HCT116 (cell line): ENCODE results near the gene NPC2. TPM values are rescaled to one million over a fixed set of nuclear protein-coding genes. Genes with fewer than 3 reads are reported as not detected.
"Not testable (repeated sequence)": the region's sequence is repeated elsewhere in the genome, so short reads cannot be mapped to it uniquely, and the experiment has no call there.

ENCODE experiments used
- ATAC-seq: fragments of 200-7000 bp; cut with Tn5 transposase; 2 replicates; pipeline ENCODE4 v1.9.1; 2020; ENCODE audit warnings: mild to moderate bottlenecking, moderate library complexity
- BruUV-seq: library from RNA; stranded (reverse); fragments of 400-500 nt; replicated peaks from 2 replicates; lab custom pipeline; 2021; lab: Mats Ljungman, UMichigan
- CTCF ChIA-PET: fragments of 300-600 bp; sonication (Branson Sonifier 250); formaldehyde crosslinking; loops from one replicate; lab custom pipeline; 2021; ENCODE audit warnings: antibody characterized with exemption; lab: Charles Lee
- POLR2A ChIA-PET: fragments of 300-600, 350-600 bp; sonication (Branson Sonifier 250); formaldehyde crosslinking; loops from one replicate; lab custom pipeline; 2021; ENCODE audit warnings: antibody characterized with exemption; lab: Charles Lee
- RAD21 ChIA-PET, 2 experiments: fragments of 300-600 bp; sonication (Branson Sonifier 250); formaldehyde crosslinking; loops; one replicate each; lab custom pipeline; 2023; ENCODE audit warnings: low total read pairs in 2 of 2; ENCODE audit not compliant: uncharacterized antibody in 2 of 2, unreplicated experiment in 2 of 2, low non-redundant PET in 1 of 2; lab: Charles Lee
- DNase-seq: peaks from one replicate; pipeline ENCODE4 v3.0.0-alpha.2; 2010; ENCODE audit warnings: low read depth, low spot score
- H2AFZ ChIP-seq: fragments of 200-600 bp; shearing (Covaris generic), sonication (generic); 2 replicates; pipeline ENCODE4 v1.6.1; 2017; ENCODE audit warnings: low read depth, mixed run types, mixed read lengths, antibody characterized with exemption, low read length; ENCODE audit not compliant: poor library complexity, severe bottlenecking
- H3K27ac ChIP-seq: 2 replicates; pipeline ENCODE4 v1.5.1; 2012; ENCODE audit warnings: low read depth, low read length
- H3K27me3 ChIP-seq: fragments of 200-600 bp; sonication (generic); 2 replicates; pipeline ENCODE4 v1.6.1; 2016; ENCODE audit warnings: mixed run types, low read length, mixed read lengths; ENCODE audit not compliant: insufficient read depth
- H3K36me3 ChIP-seq, 2 experiments: fragments of 200-500 bp in 1 of 2; fragments of 200-600 bp in 1 of 2; sonication (Bioruptor generic) in 1 of 2; sonication (generic) in 1 of 2; 2 replicates each; pipeline versions ENCODE4 v1.5.1 to v1.6.1; 2014 to 2016; ENCODE audit warnings: low read length in 2 of 2, inconsistent platforms in 1 of 2, mixed read lengths in 1 of 2, mixed run types in 1 of 2; ENCODE audit not compliant: insufficient read depth in 2 of 2, control insufficient read depth in 1 of 2
- H3K4me1 ChIP-seq, 2 experiments: fragments of 200-600 bp in 1 of 2; sonication (generic) in 1 of 2; 2 replicates each; pipeline versions ENCODE4 v1.5.1 to v1.6.1; 2012 to 2017; ENCODE audit warnings: low read length in 2 of 2, inconsistent platforms in 1 of 2, mild to moderate bottlenecking in 1 of 2, mixed read lengths in 1 of 2, mixed run types in 1 of 2, moderate library complexity in 1 of 2; ENCODE audit not compliant: insufficient read depth in 2 of 2, control insufficient read depth in 1 of 2
- H3K4me2 ChIP-seq: fragments of 200-600 bp; sonication (generic); 2 replicates; pipeline ENCODE4 v1.6.1; 2017; ENCODE audit warnings: mixed run types, low read length, mixed read lengths
- H3K4me3 ChIP-seq, 2 experiments: fragments of 200-600 bp in 1 of 2; sonication (generic) in 1 of 2; replicated peaks in 1 of 2; 2 replicates each; pipeline ENCODE4 v1.5.1; 2011 to 2016; ENCODE audit warnings: low read length in 2 of 2, control low read depth in 1 of 2, low read depth in 1 of 2, mild to moderate bottlenecking in 1 of 2, mixed read lengths in 1 of 2, mixed run types in 1 of 2
- H3K79me2 ChIP-seq: fragments of 200-600 bp; sonication (generic); 2 replicates; pipeline ENCODE4 v1.6.1; 2017; ENCODE audit warnings: mild to moderate bottlenecking, mixed run types, low read length, moderate library complexity, mixed read lengths; ENCODE audit not compliant: insufficient read depth
- H3K9ac ChIP-seq: fragments of 200-600 bp; sonication (generic); 2 replicates; pipeline ENCODE4 v1.6.1; 2016; ENCODE audit warnings: low read length, mixed read lengths
- H3K9me2 ChIP-seq: fragments of 200-600 bp; sonication (generic), shearing (Covaris generic); 2 replicates; pipeline ENCODE4 v1.6.1; 2017; ENCODE audit warnings: mixed run types, mild to moderate bottlenecking, moderate library complexity; ENCODE audit not compliant: insufficient read depth
- H3K9me3 ChIP-seq, 2 experiments: fragments of 200-500 bp in 1 of 2; fragments of 200-600 bp in 1 of 2; sonication (Bioruptor generic) in 1 of 2; sonication (generic) in 1 of 2; 2 replicates each; pipeline ENCODE4 v1.6.1; 2014 to 2017; ENCODE audit warnings: low read length in 2 of 2, mixed read lengths in 2 of 2, inconsistent platforms in 1 of 2, low read depth in 1 of 2, mild to moderate bottlenecking in 1 of 2, mixed run types in 1 of 2, moderate library complexity in 1 of 2; ENCODE audit not compliant: control insufficient read depth in 1 of 2, insufficient read depth in 1 of 2
- H4K20me1 ChIP-seq: fragments of 200-600 bp; sonication (generic), shearing (Covaris generic); 2 replicates; pipeline ENCODE4 v1.6.1; 2017; ENCODE audit warnings: mixed run types, mild to moderate bottlenecking, moderate library complexity; ENCODE audit not compliant: insufficient read depth
- ATF3 ChIP-seq: IDR thresholded peaks from 2 replicates; pipeline ENCODE4 v1.6.1; 2012
- CBX3 ChIP-seq: IDR thresholded peaks from 2 replicates; pipeline ENCODE4 v1.6.1; 2012; ENCODE audit warnings: low read depth
- CTCF ChIP-seq, 3 experiments: fragments of 200-600 bp in 1 of 3; sonication (generic) in 1 of 3; IDR thresholded peaks in 2 of 3; conservative IDR thresholded peaks in 1 of 3; 2 replicates each; pipeline ENCODE4 v1.5.1; 2012 to 2017; ENCODE audit warnings: low read depth in 2 of 3, low read length in 2 of 3, antibody characterized with exemption in 1 of 3, borderline replicate concordance in 1 of 3, control low read depth in 1 of 3, mild to moderate bottlenecking in 1 of 3, mixed read lengths in 1 of 3, mixed run types in 1 of 3, moderate library complexity in 1 of 3; ENCODE audit not compliant: insufficient read depth in 1 of 3
- ELF1 ChIP-seq: IDR thresholded peaks from 2 replicates; pipeline ENCODE4 v1.6.1; 2012; ENCODE audit warnings: low read depth, borderline replicate concordance
- EZH2 ChIP-seq: fragments of 200-600 bp; sonication (generic); IDR thresholded peaks from 2 replicates; pipeline ENCODE4 v1.6.1; 2017; ENCODE audit warnings: antibody characterized with exemption, mixed run types
- EZH2phosphoT487 ChIP-seq: fragments of 200-600 bp; IDR thresholded peaks from 2 replicates; pipeline ENCODE4 v1.6.1; 2018; ENCODE audit warnings: antibody characterized with exemption, borderline replicate concordance
- JUND ChIP-seq: IDR thresholded peaks from 2 replicates; pipeline ENCODE4 v1.6.1; 2012
- POLR2A ChIP-seq: IDR thresholded peaks from 2 replicates; pipeline ENCODE4 v1.7.0; 2011; ENCODE audit warnings: borderline replicate concordance; ENCODE audit not compliant: insufficient read depth, insufficient read length; ENCODE audit errors: extremely low read depth
- POLR2AphosphoS5 ChIP-seq: IDR thresholded peaks from 2 replicates; pipeline ENCODE4 v1.6.1; 2011; ENCODE audit warnings: mild to moderate bottlenecking, low read depth, low read length, moderate library complexity
- SP1 ChIP-seq: IDR thresholded peaks from 2 replicates; pipeline ENCODE4 v1.6.1; 2012; ENCODE audit warnings: low read depth
- ZBTB33 ChIP-seq: IDR thresholded peaks from 2 replicates; pipeline ENCODE4 v1.6.1; 2011; ENCODE audit warnings: mild to moderate bottlenecking, low read length, moderate library complexity; ENCODE audit not compliant: insufficient replicate concordance; ENCODE audit errors: extremely low read depth
- ZNF274 ChIP-seq: fragments of 200-500 bp; sonication (Bioruptor generic); IDR thresholded peaks from 2 replicates; pipeline ENCODE4 v1.6.1; 2014; ENCODE audit warnings: mild to moderate bottlenecking, low read depth, low read length, inconsistent platforms
- intact Hi-C: fragments of 100-400 bp; cut with micrococcal nuclease; formaldehyde crosslinking; loops from 2 replicates; pipeline ENCODE4 v1.10.0; 2022
- total RNA-seq: library from RNA; stranded (reverse); gene quantifications from one replicate; pipeline ENCODE4 v1.2.1, GENCODE V29; 2021; ENCODE audit not compliant: unreplicated experiment

The NPC2 gene
- total RNA-seq, 1 experiment from 2014 or later, result 105 TPM

GRCh38 chr14:74456684-74457564, 36.2 kb downstream of the NPC2 start:
- Histone ChIP-seq H3K79me2 (no peaks in the 10 kb centered on the region), H3K9ac (no peak overlapping the region), H3K4me3 (no peak overlapping the region), H3K27ac (no peak overlapping the region), H2AFZ (no peak overlapping the region), H4K20me1 (no peaks in the 10 kb centered on the region), H3K9me3 (no peaks in the 10 kb centered on the region), H3K4me2 (no peak overlapping the region), H3K27me3 (no peaks in the 10 kb centered on the region), H3K9me2 (no peaks in the 10 kb centered on the region), H3K36me3 (no peaks in the 10 kb centered on the region), H3K4me1 (0 out of 4 replicates have a peak, but pooled peaks cover 0 to 3% of the 10 kb centered on the region in 2 experiments)
- intact Hi-C loops, result no loop called here
- BruUV-seq, result no TSS peak
- ATAC-seq, result no peak
- POLR2A ChIA-PET, result no interaction called here
- RAD21 ChIA-PET, result no interaction called here
- no peak for DNase-seq
- CTCF ChIA-PET, result no interaction called here
- TF ChIP-seq EZH2, result no peak
- no peak for TF ChIP-seq SP1
- no peak for TF ChIP-seq CBX3
- TF ChIP-seq ATF3, result no peak
- no peak for TF ChIP-seq POLR2A
- TF ChIP-seq ZNF274, result no peak
- no peak for TF ChIP-seq ELF1
- TF ChIP-seq ZBTB33, result no peak
- no peak for TF ChIP-seq CTCF (IDR thresholded peaks at IDR 0.05 in 2 of 3, conservative IDR thresholded peaks at IDR 0.05 in 1 of 3; ENCODE audit: borderline replicate concordance in 1 of 3, insufficient read depth in 1 of 3, low read depth in 2 of 3, low read length in 2 of 3)
- no peak for TF ChIP-seq EZH2phosphoT487
- no peak for TF ChIP-seq JUND
- no peak for TF ChIP-seq POLR2AphosphoS5

GRCh38 chr14:74454397-74454796, 38.7 kb downstream of the NPC2 start:
- H3K27me3 ChIP-seq, H3K27ac ChIP-seq, H3K9ac ChIP-seq, BruUV-seq, H3K4me1 ChIP-seq, H4K20me1 ChIP-seq, H3K9me3 ChIP-seq, RAD21 ChIA-PET, H3K79me2 ChIP-seq, H3K36me3 ChIP-seq, intact Hi-C loops, H3K9me2 ChIP-seq, H3K4me2 ChIP-seq, ATAC-seq, H2AFZ ChIP-seq, DNase-seq, CTCF ChIA-PET, H3K4me3 ChIP-seq: not testable (repeated sequence)
- POLR2A ChIA-PET, result interaction anchor here (0.5 kb wide), 1 partner anchor 275 kb away, joined by 3 read pairs; no protein-coding TSS in a partner anchor
